ENCODE results near the gene ERG. TPM values are rescaled to one million over a fixed set of nuclear protein-coding genes. Genes with fewer than 3 reads are reported as not detected.

The ERG gene
- total RNA-seq, 1 experiment from 2014 or later = 0.11 TPM

DNA sequence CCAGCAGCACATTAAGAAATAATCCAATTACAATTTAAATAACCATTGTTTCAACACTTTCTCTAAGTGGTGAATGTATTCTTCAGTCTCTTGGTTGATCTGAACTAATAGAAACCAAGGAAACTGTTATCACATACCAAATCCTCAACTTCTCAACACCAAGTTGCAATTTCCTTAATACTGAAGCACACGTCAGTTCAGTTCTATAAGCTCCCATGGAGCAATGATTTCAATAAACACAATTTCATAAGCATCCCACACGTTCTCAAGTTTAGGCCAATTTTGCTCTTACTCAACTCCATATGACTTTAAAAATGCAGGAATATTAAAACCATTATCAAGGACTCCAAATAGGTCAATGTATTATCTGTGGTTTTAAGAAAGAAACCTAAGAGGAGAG lies 5.8 kb upstream of the ERG start:
- H3K4ac ChIP-seq (ENCODE audit: low read depth, low read length) = no peak overlapping the region
- TF ChIP-seq CTCF (conservative IDR thresholded peaks at IDR 0.05) = no peak
- H3K9me3 Mint-ChIP-seq = no peaks in the 10 kb centered on the region; a peak in 1 of 5 replicates
- no peak overlapping the region for H3K23ac ChIP-seq (ENCODE audit: insufficient read length, low read depth, low read length)
- H3K14ac ChIP-seq (ENCODE audit: insufficient read depth, low read length) = no peak overlapping the region
- H3T11ph ChIP-seq (ENCODE audit: low read length) = no peak overlapping the region
- H3K36me3 Mint-ChIP-seq (ENCODE audit: insufficient read depth in 1 of 3, low read depth in 3 of 3) = peaks cover 0 to 2% (median 0%) of the 10 kb centered on the region in 3 experiments; a peak in 1 of 7 replicates
- H2BK120ac ChIP-seq (ENCODE audit: low read depth, low read length, poor library complexity, severe bottlenecking) = no peak overlapping the region
- no peaks in the 10 kb centered on the region for H3K9me3 ChIP-seq (ENCODE audit: control insufficient read depth, low read depth, low read length)
- H4K91ac ChIP-seq (ENCODE audit: insufficient read length, low read depth, low read length) = no peak overlapping the region
- no peaks in the 10 kb centered on the region; the same call in 1 of the 2 replicates for H3K4me1 ChIP-seq (ENCODE audit: insufficient read depth, low read length)
- peaks cover 4% of the 10 kb centered on the region for H3K27me3 Mint-ChIP-seq (ENCODE audit: low read depth)
- no peak overlapping the region for H2BK15ac ChIP-seq (ENCODE audit: low read depth, low read length)
- H2BK5ac ChIP-seq (ENCODE audit: insufficient read length, low read length) = no peak overlapping the region
- no peak overlapping the region for H2BK12ac ChIP-seq (ENCODE audit: insufficient read length, low read depth, low read length)
- H2AK5ac ChIP-seq (ENCODE audit: insufficient read length, low read length) = no peak overlapping the region
- H3K4me3 Mint-ChIP-seq = no peak overlapping the region
- no peak overlapping the region for H3K18ac ChIP-seq (ENCODE audit: insufficient read length, low read depth, low read length)
- H3K4me2 ChIP-seq (ENCODE audit: insufficient read depth, insufficient read length, low read length) = no peak overlapping the region
- WGBS (ENCODE audit: extremely low coverage, insufficient read length, low lambda C conversion rate) = no CpG with 5 or more reads among the region's 2 CpGs
- no peak overlapping the region for H3K56ac ChIP-seq (ENCODE audit: insufficient read length, low read depth, low read length)
- H3K79me2 ChIP-seq (ENCODE audit: insufficient read depth, low read length) = no peaks in the 10 kb centered on the region
- H3K79me1 ChIP-seq (ENCODE audit: insufficient read depth, low read depth, low read length, poor library complexity, severe bottlenecking) = no peaks in the 10 kb centered on the region
- no peaks in the 10 kb centered on the region for H3K23me2 ChIP-seq (ENCODE audit: insufficient read length, low read depth, low read length, poor library complexity, severe bottlenecking)
- H3K9ac ChIP-seq (ENCODE audit: extremely low read depth, insufficient read length, low read length) = no peak overlapping the region
- H4K5ac ChIP-seq (ENCODE audit: insufficient read length, low read depth, low read length) = no peak overlapping the region
- H3K27me3 ChIP-seq (ENCODE audit: insufficient read depth, low read length) = no peaks in the 10 kb centered on the region
- H3K4me1 Mint-ChIP-seq = peaks cover 16 to 19% of the 10 kb centered on the region in 2 experiments
- no peaks in the 10 kb centered on the region for H4K20me1 ChIP-seq (ENCODE audit: control insufficient read depth, insufficient read depth, insufficient read length)
- no peak overlapping the region for H2BK20ac ChIP-seq (ENCODE audit: low read depth, low read length, poor library complexity, severe bottlenecking)
- H3K27ac Mint-ChIP-seq = no peak overlapping the region
- no peak overlapping the region for H4K8ac ChIP-seq (replicated peaks; ENCODE audit: insufficient read length, low read depth, low read length)
- DNase-seq = no peak
- no peak overlapping the region for H2AFZ ChIP-seq (ENCODE audit: low read length)
- no peak overlapping the region for H3K27ac ChIP-seq (ENCODE audit: insufficient read length, low read depth, low read length)

All from H9 (cell line).